ENCODE measurements around the gene IP6K1.

DNA sequence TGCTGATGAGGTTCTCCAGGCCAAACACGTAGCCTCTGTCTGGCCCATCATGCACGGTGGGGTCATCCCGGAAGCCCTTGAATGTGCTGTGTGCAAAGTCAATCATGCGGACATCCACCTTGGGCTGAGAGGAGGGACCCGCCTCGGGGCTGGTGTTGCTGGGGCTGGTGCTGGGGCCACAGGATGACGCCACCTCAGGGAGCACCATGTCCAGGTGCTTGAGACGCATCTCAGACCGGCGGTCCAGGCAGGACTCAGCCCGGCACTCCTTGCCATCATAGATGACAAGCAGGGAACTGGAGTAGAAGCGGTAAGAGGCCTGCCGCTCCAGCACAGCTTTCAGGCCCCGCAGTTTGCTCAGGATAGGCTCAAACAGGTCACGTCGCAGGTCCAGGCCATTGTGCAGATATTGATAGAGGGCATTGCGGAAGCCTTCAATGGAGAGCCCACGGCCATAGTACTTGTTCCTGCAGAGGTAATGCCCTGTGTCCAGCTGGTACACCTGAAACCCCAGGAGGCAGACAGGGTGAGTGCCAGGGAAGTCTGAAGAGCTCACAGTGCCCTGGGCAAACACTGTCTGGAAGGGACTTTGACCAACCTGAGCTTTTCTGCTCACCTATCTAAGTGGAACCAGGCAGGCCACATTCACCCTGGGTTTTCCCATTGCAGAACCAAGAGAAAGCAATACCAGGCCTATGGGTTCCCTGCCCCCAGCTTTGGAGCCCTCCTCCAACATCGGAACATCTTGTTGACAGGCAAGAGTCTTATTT lies 59.0 kb downstream of the IP6K1 start:
- no peak for TF ChIP-seq POLR2A (IDR thresholded peaks at IDR 0.05)
- TF ChIP-seq, protein P1, sequence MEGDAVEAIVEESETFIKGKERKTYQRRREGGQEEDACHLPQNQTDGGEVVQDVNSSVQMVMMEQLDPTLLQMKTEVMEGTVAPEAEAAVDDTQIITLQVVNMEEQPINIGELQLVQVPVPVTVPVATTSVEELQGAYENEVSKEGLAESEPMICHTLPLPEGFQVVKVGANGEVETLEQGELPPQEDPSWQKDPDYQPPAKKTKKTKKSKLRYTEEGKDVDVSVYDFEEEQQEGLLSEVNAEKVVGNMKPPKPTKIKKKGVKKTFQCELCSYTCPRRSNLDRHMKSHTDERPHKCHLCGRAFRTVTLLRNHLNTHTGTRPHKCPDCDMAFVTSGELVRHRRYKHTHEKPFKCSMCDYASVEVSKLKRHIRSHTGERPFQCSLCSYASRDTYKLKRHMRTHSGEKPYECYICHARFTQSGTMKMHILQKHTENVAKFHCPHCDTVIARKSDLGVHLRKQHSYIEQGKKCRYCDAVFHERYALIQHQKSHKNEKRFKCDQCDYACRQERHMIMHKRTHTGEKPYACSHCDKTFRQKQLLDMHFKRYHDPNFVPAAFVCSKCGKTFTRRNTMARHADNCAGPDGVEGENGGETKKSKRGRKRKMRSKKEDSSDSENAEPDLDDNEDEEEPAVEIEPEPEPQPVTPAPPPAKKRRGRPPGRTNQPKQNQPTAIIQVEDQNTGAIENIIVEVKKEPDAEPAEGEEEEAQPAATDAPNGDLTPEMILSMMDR (IDR thresholded peaks at IDR 0.05) = no peak
